ENCODE measurements around the gene RHBDL1.

GRCh38 chr16:692356-693108 is 17.1 kb downstream of the RHBDL1 start:
- no peak for TF ChIP-seq CTCF (IDR thresholded peaks at IDR 0.05; ENCODE audit: low read depth, low read length, poor library complexity, severe bottlenecking)
- TF ChIP-seq EZH2phosphoT487 (IDR thresholded peaks at IDR 0.05; ENCODE audit: borderline replicate concordance, low read length) = no peak
